Psoas muscle (tissue), 8 donors: ENCODE results near the gene GPR150. TPM values are rescaled to one million over a fixed set of nuclear protein-coding genes. Genes with fewer than 3 reads are reported as not detected.

ENCODE experiments used
- ATAC-seq, 4 donors: fragments of 200-7000 bp; cut with Tn5 transposase; one replicate each; pipeline ENCODE4 v1.9.1; 2020; ENCODE audit warnings: moderate library complexity in 3 of 4, mild to moderate bottlenecking in 2 of 4
- DNase-seq, 2 donors: peaks; one replicate each; pipeline ENCODE4 v3.0.0-alpha.2; 2020
- H3K27ac ChIP-seq: fragments of 200-600 bp; one replicate; pipeline ENCODE4 v1.8.0; 2022
- H3K27me3 ChIP-seq, 3 donors: fragments of 200-600 bp in 1 of 3; one replicate each; pipeline versions ENCODE4 v1.6.1 to v1.8.0; 2013 to 2022; ENCODE audit warnings: low read length in 2 of 3, mild to moderate bottlenecking in 2 of 3, moderate library complexity in 1 of 3; ENCODE audit not compliant: insufficient read depth in 3 of 3
- H3K36me3 ChIP-seq, 2 donors: fragments of 200-600 bp in 1 of 2; one replicate each; pipeline versions ENCODE4 v1.6.1 to v1.8.0; 2013 to 2022; ENCODE audit warnings: low read depth in 1 of 2, mild to moderate bottlenecking in 1 of 2, moderate library complexity in 1 of 2; ENCODE audit not compliant: insufficient read depth in 1 of 2
- H3K4me1 ChIP-seq: fragments of 200-600 bp; one replicate; pipeline ENCODE4 v1.8.0; 2022
- H3K4me3 ChIP-seq: fragments of 200-600 bp; one replicate; pipeline ENCODE4 v1.8.0; 2022; ENCODE audit warnings: mild to moderate bottlenecking
- H3K9me3 ChIP-seq: fragments of 200-600 bp; one replicate; pipeline ENCODE4 v1.8.0; 2022
- CTCF ChIP-seq: fragments of 200-600 bp; IDR thresholded peaks from one replicate; pipeline ENCODE4 v1.8.0; 2022; ENCODE audit warnings: antibody characterized with exemption
- WGBS, 3 donors: extraction: QIAGEN DNeasy Blood & Tissue Kit; methylation state at CpG; one replicate each; pipeline versions ENCODE4 v1.1.6 to v1.1.7; 2013; 5-methylcytosine and 5-hydroxymethylcytosine counted together
- intact Hi-C, 2 donors: fragments of 100-400 bp; cut with DNase I; formaldehyde crosslinking; loops; one replicate each; pipeline versions ENCODE4 v1.11.0 to v1.14.2; 2022
- polyA plus RNA-seq, 3 donors: library from polyadenylated mRNA; stranded (reverse); fragments of 200-250 nt; gene quantifications; one replicate each; pipeline ENCODE4 v1.2.3, GENCODE V29; 2013
- total RNA-seq, 4 donors: library from RNA; stranded (reverse); fragmentation: NEBNext Ultra II Directional in 2 of 4; extraction: Animal tissue kit (Norgen Biotek cat#: 25700) in 2 of 4; gene quantifications; one replicate each; pipeline versions ENCODE4 v1.2.1 to v1.2.4, GENCODE V29; 2021 to 2023
- donor health status: healthy with polysubstance abuse.
- donor health status: DM: no; HTN: no; CAD: no; lungs with moderate emphysema.
- donor health status: Bipolar disorder and iron deficiency.
- donor health status: healthy.
- donor health status: DM: yes; HTN: yes; CAD: no.
- donor health status: DM: no; HTN: no; CAD: no.
- donor health status: DM: no; HTN: no; CAD: no.
- donor health status: DM: yes; HTN: yes; CAD: no.

GPR150 gene
- total and polyA plus RNA-seq, 7 donors = 0.10 to 0.64 (median 0.29) TPM; not detected in 2

GRCh38 chr5:95634081-95634480 lies 14.2 kb downstream of the GPR150 start:
- DNase-seq (no peak), ATAC-seq (no peak)
- no peak overlapping the region for H3K4me3 ChIP-seq
- no peaks in the 10 kb centered on the region for H3K36me3 ChIP-seq
- no peak for TF ChIP-seq CTCF
- H3K4me1 ChIP-seq = peaks cover 3% of the 10 kb centered on the region
- intact Hi-C loops = no loop called here
- 78 to 89% (median 85%) methylated on average over 3 of the region's 3 CpGs for WGBS, 3 donors
- no peaks in the 10 kb centered on the region for H3K9me3 ChIP-seq
- H3K27me3 ChIP-seq = peaks cover 0 to 2% (median 0%) of the 10 kb centered on the region in 3 donors
- no peak overlapping the region for H3K27ac ChIP-seq

- 71 to 78% (median 72%) methylated on average over 3 of the region's 3 CpGs for WGBS, 3 donors
- no peaks in the 10 kb centered on the region for H3K9me3 ChIP-seq
- peaks cover 0 to 2% (median 0%) of the 10 kb centered on the region in 3 donors for H3K27me3 ChIP-seq
- intact Hi-C loops = no loop called here
- no peak overlapping the region for H3K4me3 ChIP-seq
- peaks cover 7% of the 10 kb centered on the region for H3K4me1 ChIP-seq
- no peak for DNase-seq
- no peak for TF ChIP-seq CTCF
- H3K27ac ChIP-seq = no peak overlapping the region
- no peak for ATAC-seq
- H3K36me3 ChIP-seq = no peaks in the 10 kb centered on the region
Observed at GRCh38 chr5:95638632-95639031, 18.7 kb downstream of the GPR150 start.

GRCh38 chr5:95641741-95642220 lies 21.9 kb downstream of the GPR150 start:
- H3K4me3 ChIP-seq = no peak overlapping the region
- ATAC-seq (peak in 2 of 4 donors; percentile 25 to 29), DNase-seq (no peak)
- no peaks in the 10 kb centered on the region for H3K9me3 ChIP-seq
- no peaks in the 10 kb centered on the region for H3K27me3 ChIP-seq
- WGBS, 3 donors = 38 to 65% (median 55%) methylated on average over 5 of the region's 5 CpGs
- H3K27ac ChIP-seq = peak overlapping the region; percentile 23
- H3K36me3 ChIP-seq = no peaks in the 10 kb centered on the region
- peaks cover 7% of the 10 kb centered on the region for H3K4me1 ChIP-seq
- TF ChIP-seq CTCF = no peak
- intact Hi-C loops = loop anchor here (5.0 to 10.0 kb wide), 4 partner anchors 206 to 1166 kb away; partner anchors contain the start of gene ERAP1 (in 1 of the 2)

GRCh38 chr5:95643152-95643551 lies 23.3 kb downstream of the GPR150 start:
- DNase-seq = no peak
- intact Hi-C loops = loop anchor here (5.0 to 10.0 kb wide), 4 partner anchors 204 to 1164 kb away; partner anchors contain the start of gene ERAP1 (in 1 of the 2)
- Histone ChIP-seq H3K27ac (no peak overlapping the region), H3K9me3 (no peaks in the 10 kb centered on the region), H3K27me3 (no peaks in the 10 kb centered on the region), H3K4me3 (no peak overlapping the region), H3K4me1 (peaks cover 7% of the 10 kb centered on the region), H3K36me3 (no peaks in the 10 kb centered on the region)
- TF ChIP-seq CTCF = no peak
- no peak for ATAC-seq
- 67 to 88% (median 77%) methylated on average over 7 of the region's 7 CpGs for WGBS, 3 donors
